ENCODE measurements around the gene TPGS2. TPM values are rescaled to one million over a fixed set of nuclear protein-coding genes. Genes with fewer than 3 reads are reported as not detected.

The TPGS2 gene
- total RNA-seq, 2 donors from 2014 or later, result 58.8 to 62.6 TPM

DNA sequence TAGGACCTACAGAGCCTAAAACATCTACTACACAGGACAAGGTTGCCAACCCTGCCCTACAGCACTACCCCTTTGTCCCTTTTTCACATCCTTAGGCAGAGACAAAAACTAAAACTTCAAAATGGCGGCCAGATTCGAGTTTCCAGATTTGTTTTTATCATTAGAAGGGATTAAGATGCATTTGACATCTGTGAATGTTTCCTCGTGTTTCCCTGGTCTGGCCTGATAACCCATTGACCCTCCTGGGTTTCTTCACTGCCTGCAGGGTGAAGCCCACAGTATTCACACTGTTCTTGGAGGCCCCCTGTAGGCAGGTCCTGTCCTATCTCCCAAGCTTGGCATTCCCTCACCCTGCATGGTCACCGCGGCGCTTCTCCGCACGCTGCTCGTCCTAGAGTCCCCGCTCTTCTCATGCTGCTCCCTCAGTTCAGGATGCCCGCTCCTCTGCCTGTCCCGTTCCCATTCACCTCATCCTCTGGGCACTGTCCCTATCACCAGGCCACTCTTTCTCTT lies 67.6 kb downstream of the TPGS2 start:
- Mint-ChIP-seq H3K9me3 (no peaks in the 10 kb centered on the region), H3K4me3 (no peak overlapping the region), H3K27ac (no peak overlapping the region), H3K27me3 (ENCODE audit: low read depth) (no peaks in the 10 kb centered on the region), H3K36me3 (ENCODE audit: insufficient read depth in 2 of 2) (no peaks in the 10 kb centered on the region), H3K4me1 (ENCODE audit: low read depth) (peaks cover 9% of the 10 kb centered on the region)
- DNase-seq (no peak), ATAC-seq (replicated peaks in 1 of 2) (no peak)

GRCh38 chr18:36760598-36760997 lies 68.2 kb downstream of the TPGS2 start:
- DNase-seq (no peak), ATAC-seq (replicated peaks in 1 of 2) (no peak)
- Mint-ChIP-seq H3K36me3 (ENCODE audit: insufficient read depth in 2 of 2) (no peaks in the 10 kb centered on the region), H3K4me3 (no peak overlapping the region), H3K27ac (no peak overlapping the region), H3K9me3 (no peaks in the 10 kb centered on the region), H3K27me3 (ENCODE audit: low read depth) (no peaks in the 10 kb centered on the region), H3K4me1 (ENCODE audit: low read depth) (peaks cover 9% of the 10 kb centered on the region)

DNA sequence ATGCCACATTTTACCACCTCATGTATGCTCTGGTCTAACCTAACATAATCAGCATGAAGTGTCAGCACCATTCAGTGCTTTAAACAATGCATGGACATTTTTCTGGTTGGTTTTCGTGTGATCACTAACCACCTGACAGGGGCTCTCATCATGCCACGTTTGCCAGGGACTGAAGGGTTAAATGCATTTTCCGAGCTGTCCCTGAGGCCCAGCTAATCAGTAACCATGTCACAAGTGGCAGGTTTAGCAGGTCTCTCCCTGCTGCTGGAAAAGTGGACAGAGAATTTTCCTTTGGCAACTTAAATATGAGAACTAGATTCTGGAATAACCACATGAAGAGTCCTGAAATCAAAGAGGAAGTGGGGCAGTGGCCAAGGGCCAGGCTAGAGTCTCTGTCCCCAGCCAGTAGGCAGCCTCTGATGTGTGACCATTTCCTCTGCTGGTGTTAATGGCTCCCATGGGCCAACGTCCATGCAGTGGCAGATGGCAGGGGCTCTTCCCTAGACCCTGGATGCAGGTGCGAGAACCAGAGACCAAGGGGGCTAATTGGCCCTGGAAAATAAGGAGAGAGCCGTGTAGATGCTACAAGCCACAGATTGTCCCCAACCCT lies 69.5 kb downstream of the TPGS2 start:
- Mint-ChIP-seq H3K27ac (no peak overlapping the region), H3K36me3 (ENCODE audit: insufficient read depth in 2 of 2) (no peaks in the 10 kb centered on the region), H3K27me3 (ENCODE audit: low read depth) (no peaks in the 10 kb centered on the region), H3K4me3 (no peak overlapping the region), H3K9me3 (no peaks in the 10 kb centered on the region), H3K4me1 (ENCODE audit: low read depth) (peaks cover 9% of the 10 kb centered on the region)
- ATAC-seq (replicated peaks in 1 of 2) (no peak), DNase-seq (no peak)

DNA sequence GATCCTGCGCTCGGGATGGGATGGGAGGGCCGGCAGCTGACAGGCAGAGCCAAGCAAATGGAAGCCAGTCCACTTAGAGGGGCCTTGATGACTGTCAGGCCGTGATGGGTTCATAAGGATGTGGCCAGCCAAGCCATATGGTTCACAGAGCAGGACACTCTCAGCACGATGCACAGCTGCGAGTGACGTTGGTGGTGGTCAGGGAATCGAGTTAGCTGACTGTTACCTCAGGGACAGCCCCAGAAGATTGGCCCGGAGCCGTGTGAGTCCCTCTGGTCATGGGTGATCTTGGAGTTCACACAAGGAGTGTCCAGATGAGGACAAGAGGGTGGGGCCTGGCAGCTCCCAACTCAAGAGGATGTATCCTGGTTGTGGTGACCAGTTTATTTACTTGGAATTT lies 70.2 kb downstream of the TPGS2 start:
- DNase-seq (no peak), ATAC-seq (replicated peaks in 1 of 2) (no peak)
- no peaks in the 10 kb centered on the region for H3K36me3 Mint-ChIP-seq (ENCODE audit: insufficient read depth in 2 of 2)
- peaks cover 4% of the 10 kb centered on the region for H3K27me3 Mint-ChIP-seq (ENCODE audit: low read depth)
- H3K4me3 Mint-ChIP-seq, result no peak overlapping the region
- no peaks in the 10 kb centered on the region for H3K9me3 Mint-ChIP-seq
- H3K27ac Mint-ChIP-seq, result no peak overlapping the region
- H3K4me1 Mint-ChIP-seq (ENCODE audit: low read depth), result peaks cover 9% of the 10 kb centered on the region

DNA sequence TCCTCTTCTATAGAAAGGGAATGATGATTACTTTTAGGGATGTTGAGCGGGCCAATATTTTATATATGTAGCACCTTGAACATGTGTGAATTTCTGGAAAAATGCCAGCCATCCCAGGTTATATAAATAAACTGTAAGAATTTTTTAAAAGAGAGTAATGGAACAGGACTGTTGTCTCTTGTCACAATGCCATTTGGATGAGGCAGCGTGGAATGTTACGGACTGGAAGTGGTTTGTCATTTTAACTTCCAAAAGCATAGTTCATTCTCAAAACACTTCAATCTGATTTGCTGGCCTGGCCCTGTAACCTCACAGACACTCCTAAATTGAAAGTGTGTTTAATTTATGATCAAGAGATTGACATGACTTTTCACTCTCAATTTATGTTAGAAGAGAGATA lies 70.8 kb downstream of the TPGS2 start:
- H3K36me3 Mint-ChIP-seq (ENCODE audit: insufficient read depth in 2 of 2), result no peaks in the 10 kb centered on the region
- peaks cover 9% of the 10 kb centered on the region for H3K4me1 Mint-ChIP-seq (ENCODE audit: low read depth)
- peaks cover 9% of the 10 kb centered on the region for H3K27me3 Mint-ChIP-seq (ENCODE audit: low read depth)
- no peak overlapping the region for H3K4me3 Mint-ChIP-seq
- no peak overlapping the region for H3K27ac Mint-ChIP-seq
- no peaks in the 10 kb centered on the region for H3K9me3 Mint-ChIP-seq
- no peak for ATAC-seq (replicated peaks in 1 of 2)
- DNase-seq, result no peak

- H3K4me1 Mint-ChIP-seq (ENCODE audit: low read depth), result peaks cover 4% of the 10 kb centered on the region
- no peaks in the 10 kb centered on the region for H3K9me3 Mint-ChIP-seq
- no peaks in the 10 kb centered on the region for H3K36me3 Mint-ChIP-seq (ENCODE audit: insufficient read depth in 2 of 2)
- H3K27ac Mint-ChIP-seq, result no peak overlapping the region
- ATAC-seq (replicated peaks in 1 of 2) (no peak), DNase-seq (no peak)
- H3K4me3 Mint-ChIP-seq, result no peak overlapping the region
- peaks cover 10% of the 10 kb centered on the region for H3K27me3 Mint-ChIP-seq (ENCODE audit: low read depth)
These were observed 71.7 kb downstream of the TPGS2 start for GRCh38 chr18:36757081-36757480.

- H3K36me3 Mint-ChIP-seq (ENCODE audit: insufficient read depth in 2 of 2), result no peaks in the 10 kb centered on the region
- peaks cover 0 to 3% of the 10 kb centered on the region in 2 donors for H3K9me3 Mint-ChIP-seq
- no peak for ATAC-seq (replicated peaks in 1 of 2)
- H3K4me3 Mint-ChIP-seq, result no peak overlapping the region
- no peaks in the 10 kb centered on the region for H3K4me1 Mint-ChIP-seq (ENCODE audit: low read depth)
- H3K27ac Mint-ChIP-seq, result no peak overlapping the region
- peaks cover 18% of the 10 kb centered on the region for H3K27me3 Mint-ChIP-seq (ENCODE audit: low read depth)
- DNase-seq, result no peak
These were observed 72.6 kb downstream of the TPGS2 start for GRCh38 chr18:36756242-36756641.

DNA sequence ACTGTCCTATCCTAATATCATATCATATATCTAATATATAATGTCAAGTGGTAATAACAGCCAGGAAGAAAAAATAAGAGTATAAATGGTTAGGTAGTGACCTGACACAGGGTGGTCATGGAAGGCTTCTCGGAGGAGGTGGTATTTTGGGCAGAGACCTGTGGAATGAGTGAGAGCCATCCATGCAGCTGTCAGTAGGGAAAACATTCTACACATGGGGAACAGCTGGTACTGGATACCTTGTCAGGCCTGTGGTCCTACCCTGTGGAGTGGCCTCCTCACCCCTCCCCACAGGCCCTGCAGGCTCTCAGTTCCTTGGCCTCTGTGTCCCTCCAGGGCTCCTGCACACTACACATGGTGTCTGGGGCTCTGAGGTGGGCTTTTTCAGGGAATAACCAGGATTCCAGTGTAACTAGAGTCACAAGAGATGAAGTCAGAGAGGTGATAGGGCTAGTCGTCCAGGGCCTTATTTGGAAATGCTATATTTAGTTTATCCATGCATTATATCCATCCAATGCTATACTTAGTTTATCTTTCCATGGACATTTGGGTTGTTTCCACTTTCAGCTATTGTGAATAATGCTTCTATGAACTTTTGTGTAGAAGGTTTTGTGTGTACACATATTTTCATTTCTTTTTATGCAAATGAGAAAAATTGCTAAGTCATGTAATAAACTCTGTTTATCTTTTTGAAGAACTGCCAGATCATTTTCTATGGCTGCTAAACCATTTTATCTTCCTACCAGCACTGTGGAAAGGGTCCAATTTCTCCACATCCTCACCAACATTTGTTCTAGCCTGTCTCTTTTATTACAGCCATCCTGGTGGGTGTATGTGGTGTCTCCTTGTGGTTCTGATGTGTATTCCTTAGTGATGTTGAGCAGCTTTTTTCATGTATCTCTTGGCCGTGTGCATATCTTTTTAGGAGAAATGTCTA lies 75.6 kb downstream of the TPGS2 start:
- peaks cover 0 to 3% of the 10 kb centered on the region in 2 donors for H3K9me3 Mint-ChIP-seq
- ATAC-seq (replicated peaks in 1 of 2), result no peak
- peaks cover 18% of the 10 kb centered on the region for H3K27me3 Mint-ChIP-seq (ENCODE audit: low read depth)
- no peaks in the 10 kb centered on the region for H3K36me3 Mint-ChIP-seq (ENCODE audit: insufficient read depth in 2 of 2)
- DNase-seq, result no peak
- H3K4me3 Mint-ChIP-seq, result no peak overlapping the region
- no peak overlapping the region for H3K27ac Mint-ChIP-seq
- no peaks in the 10 kb centered on the region for H3K4me1 Mint-ChIP-seq (ENCODE audit: low read depth)

- Mint-ChIP-seq H3K27me3 (ENCODE audit: low read depth) (peaks cover 12% of the 10 kb centered on the region), H3K9me3 (no peaks in the 10 kb centered on the region), H3K4me3 (no peak overlapping the region), H3K4me1 (ENCODE audit: low read depth) (no peaks in the 10 kb centered on the region), H3K27ac (no peak overlapping the region), H3K36me3 (ENCODE audit: insufficient read depth in 2 of 2) (no peaks in the 10 kb centered on the region)
- DNase-seq (no peak), ATAC-seq (replicated peaks in 1 of 2) (no peak)
These were observed 83.4 kb downstream of the TPGS2 start for GRCh38 chr18:36745219-36745975.

- Mint-ChIP-seq H3K9me3 (no peaks in the 10 kb centered on the region), H3K36me3 (ENCODE audit: insufficient read depth in 2 of 2) (no peaks in the 10 kb centered on the region), H3K4me3 (no peak overlapping the region), H3K27ac (no peak overlapping the region), H3K4me1 (ENCODE audit: low read depth) (no peaks in the 10 kb centered on the region), H3K27me3 (ENCODE audit: low read depth) (peaks cover 14% of the 10 kb centered on the region)
- ATAC-seq (replicated peaks in 1 of 2), result no peak
- DNase-seq, result no peak
These were observed 84.4 kb downstream of the TPGS2 start for GRCh38 chr18:36744261-36744876.

Data from activated T-cell treated with anti-CD3 and anti-CD28 coated beads, Interleukin-2, amount 50 U/mL, for 72 hours (primary cell).